IMR-90 (cell line): ENCODE results near the gene MRGPRD. TPM values are rescaled to one million over a fixed set of nuclear protein-coding genes. Genes with fewer than 3 reads are reported as not detected.

ENCODE experiments used
- ATAC-seq: fragments of 200-7000 bp; cut with Tn5 transposase; 2 replicates; pipeline ENCODE4 v1.9.1; 2020; ENCODE audit warnings: low read depth, mild to moderate bottlenecking, moderate library complexity
- BruUV-seq: library from RNA; stranded (reverse); fragments of 400-500 nt; replicated peaks from 2 replicates; lab custom pipeline; 2021; lab: Mats Ljungman, UMichigan
- CTCF ChIA-PET: fragments of 300-600 bp; formaldehyde crosslinking; extraction: SDS; loops from one replicate; lab custom pipeline; 2021; ENCODE audit warnings: antibody characterized with exemption; lab: Yijun Ruan, JAX
- POLR2A ChIA-PET: fragments of 300-600 bp; sonication (Branson Sonifier 250); formaldehyde crosslinking; loops from one replicate; lab custom pipeline; 2022; ENCODE audit warnings: antibody characterized with exemption; ENCODE audit not compliant: unreplicated experiment; lab: Charles Lee
- DNase-seq: peaks from one replicate; pipeline ENCODE4 v3.0.0; 2013
- H2AFZ ChIP-seq: replicated peaks from 2 replicates; pipeline ENCODE3; 2013; ENCODE audit warnings: low read length, mild to moderate bottlenecking; ENCODE audit not compliant: poor library complexity
- H2AK5ac ChIP-seq: 2 replicates; pipeline ENCODE4 v1.6.1; 2013; ENCODE audit warnings: low read depth, low read length, inconsistent platforms
- H2AK9ac ChIP-seq: replicated peaks from 2 replicates; pipeline ENCODE3; 2013; ENCODE audit warnings: mild to moderate bottlenecking, low read depth, low read length, moderate library complexity; ENCODE audit not compliant: poor library complexity
- H2BK120ac ChIP-seq: 2 replicates; pipeline ENCODE4 v1.6.1; 2013; ENCODE audit warnings: low read depth, low read length, inconsistent platforms
- H2BK15ac ChIP-seq: 3 replicates; pipeline ENCODE4 v1.6.1; 2013; ENCODE audit warnings: low read depth, low read length, inconsistent platforms
- H2BK20ac ChIP-seq: 2 replicates; pipeline ENCODE4 v1.6.1; 2013; ENCODE audit warnings: low read depth, mild to moderate bottlenecking, inconsistent platforms, low read length, moderate library complexity
- H2BK5ac ChIP-seq: 2 replicates; pipeline ENCODE4 v1.6.1; 2013; ENCODE audit warnings: mild to moderate bottlenecking, low read depth, low read length, inconsistent platforms; ENCODE audit not compliant: poor library complexity, severe bottlenecking
- H3K14ac ChIP-seq: replicated peaks from 2 replicates; pipeline ENCODE4 v1.6.1; 2013; ENCODE audit warnings: low read depth, low read length, inconsistent platforms
- H3K18ac ChIP-seq: 2 replicates; pipeline ENCODE4 v1.6.1; 2013; ENCODE audit warnings: low read depth, low read length, control low read depth
- H3K23ac ChIP-seq: 2 replicates; pipeline ENCODE4 v1.6.1; 2013; ENCODE audit warnings: low read depth, low read length, inconsistent platforms
- H3K27ac ChIP-seq: 2 replicates; pipeline ENCODE4 v1.5.1; 2013; ENCODE audit warnings: mild to moderate bottlenecking, control low read depth, low read length; ENCODE audit not compliant: insufficient read depth
- H3K27me3 ChIP-seq: 2 replicates; pipeline ENCODE4 v1.6.1; 2013; ENCODE audit warnings: low read length; ENCODE audit not compliant: control insufficient read depth, insufficient read depth
- H3K36me3 ChIP-seq: 2 replicates; pipeline ENCODE4 v1.6.1; 2013; ENCODE audit warnings: low read length, mixed read lengths; ENCODE audit not compliant: control insufficient read depth, insufficient read depth
- H3K4ac ChIP-seq: 2 replicates; pipeline ENCODE4 v1.6.1; 2013; ENCODE audit warnings: low read depth, low read length, inconsistent platforms
- H3K4me1 ChIP-seq: 2 replicates; pipeline ENCODE4 v1.6.1; 2013; ENCODE audit warnings: low read length, mixed read lengths; ENCODE audit not compliant: control insufficient read depth, insufficient read depth
- H3K4me2 ChIP-seq: 2 replicates; pipeline ENCODE4 v1.6.1; 2013; ENCODE audit warnings: low read depth, mild to moderate bottlenecking, control low read depth, low read length, moderate library complexity
- H3K4me3 ChIP-seq: 2 replicates; pipeline ENCODE4 v1.5.1; 2013; ENCODE audit warnings: low read depth, mild to moderate bottlenecking, control low read depth, low read length, moderate library complexity; ENCODE audit not compliant: insufficient read depth
- H3K56ac ChIP-seq: 2 replicates; pipeline ENCODE4 v1.6.1; 2013; ENCODE audit warnings: low read length, inconsistent platforms; ENCODE audit not compliant: insufficient read depth; ENCODE audit errors: extremely low read depth
- H3K79me1 ChIP-seq, 2 experiments: 2 replicates each; pipeline ENCODE4 v1.6.1; 2013; ENCODE audit warnings: low read length in 2 of 2, inconsistent platforms in 1 of 2, low read depth in 1 of 2
- H3K9ac ChIP-seq: 2 replicates; pipeline ENCODE4 v1.6.1; 2013; ENCODE audit warnings: low read depth, low read length, control low read depth
- H3K9me1 ChIP-seq: 2 replicates; pipeline ENCODE4 v1.6.1; 2013; ENCODE audit warnings: low read length, inconsistent platforms; ENCODE audit not compliant: insufficient read depth
- H3K9me3 ChIP-seq: 2 replicates; pipeline ENCODE4 v1.6.1; 2013; ENCODE audit warnings: low read length; ENCODE audit not compliant: control insufficient read depth, insufficient read depth
- H4K20me1 ChIP-seq: 2 replicates; pipeline ENCODE4 v1.6.1; 2013; ENCODE audit warnings: low read length, inconsistent platforms; ENCODE audit not compliant: insufficient read depth
- H4K5ac ChIP-seq: 2 replicates; pipeline ENCODE4 v1.6.1; 2013; ENCODE audit warnings: mild to moderate bottlenecking, low read depth, low read length, control low read depth
- H4K8ac ChIP-seq, 2 experiments: 2 replicates each; pipeline ENCODE4 v1.6.1; 2013; ENCODE audit warnings: low read depth in 2 of 2, low read length in 2 of 2, control low read depth in 1 of 2, inconsistent platforms in 1 of 2
- H4K91ac ChIP-seq: 2 replicates; pipeline ENCODE4 v1.6.1; 2013; ENCODE audit warnings: low read depth, low read length, inconsistent platforms; ENCODE audit not compliant: insufficient read depth
- CEBPB ChIP-seq: IDR thresholded peaks from 2 replicates; pipeline ENCODE4 v1.6.1; 2012; ENCODE audit warnings: low read depth, low read length, improper control_type of control experiment
- NFE2L2 ChIP-seq: fragments of 150-350 bp; IDR thresholded peaks from 2 replicates; pipeline ENCODE4 v1.6.1; 2016; ENCODE audit warnings: low read depth, mild to moderate bottlenecking, low read length
- POLR2A ChIP-seq: IDR thresholded peaks from 2 replicates; pipeline ENCODE4 v1.6.1; 2012; ENCODE audit warnings: mild to moderate bottlenecking, low read depth, low read length
- WGBS, 2 experiments: methylation state at CpG; one replicate each; pipeline versions ENCODE4 v1.1.5 to v1.1.7; 2013; ENCODE audit warnings: missing lambda C conversion rate in 2 of 2; ENCODE audit not compliant: insufficient read length in 1 of 2; ENCODE audit errors: extremely low coverage in 2 of 2; 5-methylcytosine and 5-hydroxymethylcytosine counted together
- dilution Hi-C: fragments of 300-500 bp; cut with HindIII; formaldehyde crosslinking; loops from one replicate; pipeline ENCODE4 v1.14.3; 2018; ENCODE audit warnings: low sequenced_read_pairs; ENCODE audit not compliant: unreplicated experiment
- in situ Hi-C: fragments of 300-500 bp; cut with MboI; formaldehyde crosslinking; loops from 3 replicates; pipeline ENCODE4 v1.14.3; 2019; ENCODE audit warnings: low sequenced_read_pairs, inconsistent platforms, mixed read lengths
- intact Hi-C: fragments of 100-400 bp; cut with micrococcal nuclease; formaldehyde crosslinking; loops from 2 replicates; pipeline ENCODE4 v1.10.0; 2022
- polyA plus RNA-seq, 3 experiments: library from polyadenylated mRNA; depleted of rRNA; stranded (reverse); fragments of >200 nt; gene quantifications; 2 replicates each; pipeline ENCODE4 v1.2.3, GENCODE V29; 2012; ENCODE audit warnings: low replicate concordance in 1 of 3
- total RNA-seq: library from RNA; depleted of rRNA; stranded (reverse); fragments of >200 nt; gene quantifications from 2 replicates; pipeline ENCODE4 v1.2.3, GENCODE V29; 2012
- TF ChIP-seq, protein P1 (sequence below): fragments of 150-350 bp; IDR thresholded peaks from 2 replicates; pipeline ENCODE4 v1.6.1; 2017; ENCODE audit warnings: mild to moderate bottlenecking, antibody characterized with exemption, low read length, low read depth

Gene MRGPRD
- total and polyA plus RNA-seq, 2 of the 4 experiments (the other 2 are of a cell fraction), result not detected

DNA sequence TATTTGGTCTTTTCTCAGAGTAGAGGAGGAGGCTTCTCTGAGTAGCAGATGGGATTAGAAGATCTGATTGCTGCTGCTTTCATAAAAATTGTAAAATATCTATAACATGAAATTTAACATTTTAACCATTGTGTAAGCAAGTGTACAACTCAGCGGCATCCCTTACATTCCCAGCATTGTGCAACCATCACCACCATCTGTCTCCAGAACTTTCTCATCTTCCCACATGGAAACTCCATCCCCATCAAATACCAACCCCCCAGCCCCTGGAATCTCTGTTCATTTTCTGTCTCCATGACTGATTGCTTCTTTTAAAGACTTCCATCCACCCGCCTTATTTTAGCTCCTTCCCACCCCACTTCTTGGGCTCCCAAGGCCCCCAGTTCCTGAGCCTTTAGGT is 32.3 kb downstream of the MRGPRD start:
- Histone ChIP-seq H3K4me2 (no peak overlapping the region), H4K20me1 (no peaks in the 10 kb centered on the region), H2BK15ac (no peak overlapping the region), H3K27me3 (no peaks in the 10 kb centered on the region; the same call in 1 of the 2 replicates), H3K9ac (no peak overlapping the region), H3K4me3 (no peak overlapping the region), H3K36me3 (no peaks in the 10 kb centered on the region), H2AFZ (no peak overlapping the region), H2BK120ac (no peak overlapping the region), H3K9me1 (no peaks in the 10 kb centered on the region; the same call in 1 of the 2 replicates), H3K79me1 (no peaks in the 10 kb centered on the region), H2AK9ac (no peak overlapping the region), H3K4ac (no peak overlapping the region), H3K56ac (no peak overlapping the region), H2AK5ac (no peak overlapping the region), H4K8ac (no peak overlapping the region), H2BK20ac (no peak overlapping the region), H3K14ac (no peak overlapping the region), H3K4me1 (peaks cover 10% of the 10 kb centered on the region), H4K91ac (no peak overlapping the region), H3K9me3 (no peaks in the 10 kb centered on the region), H3K18ac (no peak overlapping the region), H3K23ac (no peak overlapping the region), H3K27ac (no peak overlapping the region), H4K5ac (no peak overlapping the region), H2BK5ac (no peak overlapping the region)
- intact Hi-C loops, result no loop called here
- WGBS, 2 experiments, result 56% methylated on average over 1 of the region's 2 CpGs; no CpG with 5 or more reads in 1 of the 2 experiments
- peak; percentile 50 for DNase-seq
- TF ChIP-seq, protein P1, sequence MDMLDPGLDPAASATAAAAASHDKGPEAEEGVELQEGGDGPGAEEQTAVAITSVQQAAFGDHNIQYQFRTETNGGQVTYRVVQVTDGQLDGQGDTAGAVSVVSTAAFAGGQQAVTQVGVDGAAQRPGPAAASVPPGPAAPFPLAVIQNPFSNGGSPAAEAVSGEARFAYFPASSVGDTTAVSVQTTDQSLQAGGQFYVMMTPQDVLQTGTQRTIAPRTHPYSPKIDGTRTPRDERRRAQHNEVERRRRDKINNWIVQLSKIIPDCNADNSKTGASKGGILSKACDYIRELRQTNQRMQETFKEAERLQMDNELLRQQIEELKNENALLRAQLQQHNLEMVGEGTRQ, result no peak
- TF ChIP-seq NFE2L2, result no peak
- TF ChIP-seq POLR2A, result no peak
- TF ChIP-seq CEBPB, result peak; percentile 85
- in situ Hi-C loops, result loop anchor here (25.0 kb wide), 1 partner anchor 714 kb away; no protein-coding TSS in a partner anchor
- no peak; the same call in 1 of the 2 replicates for ATAC-seq
- POLR2A ChIA-PET, result no interaction called here
- no TSS peak for BruUV-seq
- dilution Hi-C loops, result no loop called here
- CTCF ChIA-PET, result no interaction called here
